ENCODE results near the gene ATP6V1A. TPM values are rescaled to one million over a fixed set of nuclear protein-coding genes. Genes with fewer than 3 reads are reported as not detected.

Gene ATP6V1A
- total RNA-seq, 2 experiments from 2014 or later, result 36.7 to 40.7 TPM

DNA sequence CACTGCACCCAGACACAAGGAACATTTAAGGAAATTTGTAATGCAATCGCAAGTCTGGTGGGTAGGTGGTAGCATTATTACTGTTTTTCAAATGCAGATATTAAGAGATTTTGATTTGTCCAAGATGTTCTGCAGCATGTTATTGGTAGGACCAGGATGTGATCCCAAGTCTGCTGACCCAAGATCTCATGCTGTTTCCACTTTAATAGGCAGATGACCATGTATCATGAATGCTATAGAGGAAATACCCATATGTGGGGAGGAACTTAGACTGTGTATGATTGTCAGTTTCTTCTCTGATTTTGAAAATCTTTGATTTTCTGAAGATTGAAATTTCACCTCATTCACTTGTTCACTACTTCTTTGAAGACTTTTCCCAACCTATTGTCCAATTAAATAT, 28.7 kb downstream of the ATP6V1A start:
- Mint-ChIP-seq H3K4me1 (ENCODE audit: low read depth) (peaks cover 5% of the 10 kb centered on the region), H3K36me3 (ENCODE audit: low read depth) (no peaks in the 10 kb centered on the region), H3K9me3 (no peaks in the 10 kb centered on the region), H3K27me3 (no peaks in the 10 kb centered on the region), H3K4me3 (no peak overlapping the region), H3K27ac (no peak overlapping the region)
- DNase-seq (no peak), ATAC-seq (no peak)
- POLR2A ChIA-PET, result no interaction called here
- intact Hi-C loops (cut with micrococcal nuclease), result no loop called here
- TF ChIP-seq, protein P1, sequence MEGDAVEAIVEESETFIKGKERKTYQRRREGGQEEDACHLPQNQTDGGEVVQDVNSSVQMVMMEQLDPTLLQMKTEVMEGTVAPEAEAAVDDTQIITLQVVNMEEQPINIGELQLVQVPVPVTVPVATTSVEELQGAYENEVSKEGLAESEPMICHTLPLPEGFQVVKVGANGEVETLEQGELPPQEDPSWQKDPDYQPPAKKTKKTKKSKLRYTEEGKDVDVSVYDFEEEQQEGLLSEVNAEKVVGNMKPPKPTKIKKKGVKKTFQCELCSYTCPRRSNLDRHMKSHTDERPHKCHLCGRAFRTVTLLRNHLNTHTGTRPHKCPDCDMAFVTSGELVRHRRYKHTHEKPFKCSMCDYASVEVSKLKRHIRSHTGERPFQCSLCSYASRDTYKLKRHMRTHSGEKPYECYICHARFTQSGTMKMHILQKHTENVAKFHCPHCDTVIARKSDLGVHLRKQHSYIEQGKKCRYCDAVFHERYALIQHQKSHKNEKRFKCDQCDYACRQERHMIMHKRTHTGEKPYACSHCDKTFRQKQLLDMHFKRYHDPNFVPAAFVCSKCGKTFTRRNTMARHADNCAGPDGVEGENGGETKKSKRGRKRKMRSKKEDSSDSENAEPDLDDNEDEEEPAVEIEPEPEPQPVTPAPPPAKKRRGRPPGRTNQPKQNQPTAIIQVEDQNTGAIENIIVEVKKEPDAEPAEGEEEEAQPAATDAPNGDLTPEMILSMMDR (IDR thresholded peaks at IDR 0.05), result no peak
- CTCF ChIA-PET, result no interaction called here

DNA sequence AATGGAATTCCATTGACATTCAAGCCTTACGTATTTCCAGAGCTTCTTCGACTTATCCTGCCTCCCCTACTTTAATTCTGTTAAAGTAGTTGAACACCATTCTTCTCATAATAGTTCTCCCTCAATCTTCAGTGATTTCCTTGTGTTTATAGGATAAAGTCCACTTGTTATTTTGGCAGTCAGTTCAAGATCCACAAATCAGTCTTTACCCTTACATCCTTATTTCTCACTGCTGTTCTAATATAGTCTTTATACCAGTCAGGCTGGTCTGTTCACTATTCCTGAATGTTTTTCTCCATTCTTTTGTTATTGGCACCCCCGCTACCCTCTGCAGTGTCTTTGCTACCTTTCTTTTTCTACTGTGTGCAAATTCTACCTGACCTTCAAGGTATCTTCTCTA, 29.7 kb downstream of the ATP6V1A start:
- H3K27me3 Mint-ChIP-seq, result no peaks in the 10 kb centered on the region
- intact Hi-C loops (cut with micrococcal nuclease), result no loop called here
- H3K36me3 Mint-ChIP-seq (ENCODE audit: low read depth), result no peaks in the 10 kb centered on the region
- CTCF ChIA-PET, result no interaction called here
- no peak overlapping the region for H3K4me3 Mint-ChIP-seq
- H3K9me3 Mint-ChIP-seq, result no peaks in the 10 kb centered on the region
- H3K4me1 Mint-ChIP-seq (ENCODE audit: low read depth), result peaks cover 5% of the 10 kb centered on the region
- H3K27ac Mint-ChIP-seq, result no peak overlapping the region
- ATAC-seq (no peak), DNase-seq (no peak)
- POLR2A ChIA-PET, result no interaction called here
- TF ChIP-seq, protein P1 (IDR thresholded peaks at IDR 0.05), result no peak

DNA sequence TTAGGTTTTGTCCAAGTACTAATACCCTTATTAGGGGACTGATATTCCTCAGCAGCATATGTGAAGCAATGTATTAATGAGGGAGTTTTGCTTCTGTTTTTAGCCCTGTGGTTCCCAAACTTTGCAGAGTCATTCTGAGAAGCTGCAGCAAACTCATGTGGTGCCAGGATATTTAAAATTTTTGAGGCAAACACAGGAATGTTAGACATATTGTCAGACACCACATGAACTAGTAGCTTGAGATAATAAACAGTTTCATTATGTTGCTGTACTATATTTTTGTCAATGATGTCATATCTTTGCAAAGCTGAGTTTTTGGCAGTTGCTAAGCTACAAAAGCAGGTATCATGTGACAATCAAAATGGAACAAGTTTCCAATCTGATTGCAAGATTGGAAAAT, 36.6 kb downstream of the ATP6V1A start:
- H3K36me3 Mint-ChIP-seq (ENCODE audit: low read depth), result peaks cover 8% of the 10 kb centered on the region
- H3K4me3 Mint-ChIP-seq, result no peak overlapping the region
- CTCF ChIA-PET, result interaction anchor here (1.6 kb wide), 1 partner anchor 47 kb away, joined by 4 read pairs; no protein-coding TSS in a partner anchor
- TF ChIP-seq, protein P1 (IDR thresholded peaks at IDR 0.05), result no peak
- intact Hi-C loops (cut with micrococcal nuclease), result no loop called here
- ATAC-seq, result no peak
- peaks cover 3% of the 10 kb centered on the region for H3K4me1 Mint-ChIP-seq (ENCODE audit: low read depth)
- H3K27ac Mint-ChIP-seq, result no peak overlapping the region
- H3K27me3 Mint-ChIP-seq, result no peaks in the 10 kb centered on the region
- no peak for DNase-seq
- POLR2A ChIA-PET, result no interaction called here
- no peaks in the 10 kb centered on the region for H3K9me3 Mint-ChIP-seq

DNA sequence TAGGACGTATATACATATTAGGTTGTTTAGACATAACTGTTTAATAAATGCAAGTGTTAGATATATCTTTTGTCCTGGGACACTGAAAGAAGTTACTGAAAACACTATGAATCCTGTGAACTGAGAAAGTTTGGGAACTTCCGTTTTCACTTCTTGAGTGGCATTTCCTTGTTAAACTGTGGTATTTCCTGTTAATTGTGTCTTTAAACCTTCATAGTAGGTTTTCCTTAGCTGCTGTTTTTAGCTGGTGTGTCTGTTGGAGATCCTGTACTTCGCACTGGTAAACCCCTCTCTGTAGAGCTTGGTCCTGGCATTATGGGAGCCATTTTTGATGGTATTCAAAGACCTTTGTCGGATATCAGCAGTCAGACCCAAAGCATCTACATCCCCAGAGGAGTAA, 37.1 kb downstream of the ATP6V1A start:
- ChIA-PET POLR2A (no interaction called here), CTCF (interaction anchor here (1.6 kb wide), 1 partner anchor 47 kb away, joined by 4 read pairs; no protein-coding TSS in a partner anchor)
- H3K4me3 Mint-ChIP-seq, result no peak overlapping the region
- TF ChIP-seq, protein P1 (IDR thresholded peaks at IDR 0.05), result no peak
- H3K36me3 Mint-ChIP-seq (ENCODE audit: low read depth), result peaks cover 8% of the 10 kb centered on the region
- H3K9me3 Mint-ChIP-seq, result no peaks in the 10 kb centered on the region
- DNase-seq (no peak), ATAC-seq (no peak)
- no peaks in the 10 kb centered on the region for H3K27me3 Mint-ChIP-seq
- intact Hi-C loops (cut with micrococcal nuclease), result no loop called here
- no peak overlapping the region for H3K27ac Mint-ChIP-seq
- H3K4me1 Mint-ChIP-seq (ENCODE audit: low read depth), result peaks cover 3% of the 10 kb centered on the region

DNA sequence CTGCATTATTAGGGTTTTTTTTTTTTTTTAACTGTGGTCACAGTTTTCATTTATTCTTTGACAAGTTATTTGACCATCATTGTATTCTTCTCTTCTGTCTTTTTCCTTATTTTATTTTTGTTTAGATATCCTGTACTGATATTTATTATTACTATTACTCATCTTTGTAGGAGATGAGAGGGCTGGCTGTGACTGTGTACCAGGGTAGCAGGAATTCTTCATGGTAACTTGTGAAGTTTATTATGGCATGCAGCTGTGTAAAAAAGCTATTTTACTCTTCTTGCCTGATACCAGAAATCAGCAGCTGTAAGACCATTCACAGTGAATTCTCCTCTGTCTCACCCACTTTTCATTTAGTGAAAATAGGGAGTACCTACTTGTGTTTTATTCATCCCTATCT, 44.5 kb downstream of the ATP6V1A start:
- CTCF ChIA-PET, result interaction anchor here (0.8 to 1.4 kb wide), 2 partner anchors 53 to 55 kb away, joined by 3 to 5 read pairs; no protein-coding TSS in a partner anchor
- H3K27ac Mint-ChIP-seq, result no peak overlapping the region

More for the DNA sequence above, 44.5 kb downstream of the ATP6V1A start:
- no peak for DNase-seq
- H3K36me3 Mint-ChIP-seq (ENCODE audit: low read depth), result peaks cover 15% of the 10 kb centered on the region
- H3K4me1 Mint-ChIP-seq (ENCODE audit: low read depth), result no peaks in the 10 kb centered on the region
- no peaks in the 10 kb centered on the region for H3K9me3 Mint-ChIP-seq
- TF ChIP-seq, protein P1 (IDR thresholded peaks at IDR 0.05), result no peak
- POLR2A ChIA-PET, result interaction anchor here (0.6 to 0.9 kb wide), 2 partner anchors 18 to 51 kb away, joined by 3 to 4 read pairs; no protein-coding TSS in a partner anchor
- intact Hi-C loops (cut with micrococcal nuclease), result no loop called here
- no peak for ATAC-seq
- H3K27me3 Mint-ChIP-seq, result no peaks in the 10 kb centered on the region
- H3K4me3 Mint-ChIP-seq, result no peak overlapping the region
